ENCODE data around the gene PPP2R5B. TPM values are rescaled to one million over a fixed set of nuclear protein-coding genes. Genes with fewer than 3 reads are reported as not detected.

Gene PPP2R5B
- total and polyA plus RNA-seq, 5 donors: 21.7 to 28.9 (median 25.1) TPM

Small RNAs within 50 kb of the gene (microRNA-seq; reads per million reads assigned to microRNA genes)
- gene MIR6749 (0 to 0.42 reads per million in 2 donors), gene MIR6750 (0.42 to 0.54 reads per million in 2 donors)

Other genes starting within 250 kb of the PPP2R5B start
- gene NRXN2, start 201.5 kb upstream of the PPP2R5B start, total RNA-seq: 1 to 10 TPM; 2.1 to 5.7 (median 2.9) TPM
- gene NRXN2, start 201.5 kb upstream of the PPP2R5B start, polyA plus RNA-seq: 2.2 TPM
- gene RASGRP2, start 180.5 kb upstream of the PPP2R5B start, total RNA-seq: 10 to 100 TPM; 25.5 to 37.3 (median 33.6) TPM
- gene RASGRP2, start 180.5 kb upstream of the PPP2R5B start, polyA plus RNA-seq: 69.6 TPM
- gene PYGM, start 164.7 kb upstream of the PPP2R5B start, total RNA-seq: 10 to 100 TPM; 38.5 to 71.5 (median 57.9) TPM
- 50.2 TPM for gene PYGM, start 164.7 kb upstream of the PPP2R5B start, polyA plus RNA-seq
- 100 to 1,000 TPM; 188 to 203 (median 197) TPM for gene SF1, start 146.1 kb upstream of the PPP2R5B start, total RNA-seq
- gene SF1, start 146.1 kb upstream of the PPP2R5B start, polyA plus RNA-seq: 72.8 TPM
- 10 to 100 TPM in 3 of 4 donors, 1 to 10 TPM in 1; 8.7 to 11.7 (median 11.0) TPM for gene MAP4K2, start 121.5 kb upstream of the PPP2R5B start, total RNA-seq
- 11.0 TPM for gene MAP4K2, start 121.5 kb upstream of the PPP2R5B start, polyA plus RNA-seq
- 10 to 100 TPM in 2 of 4 donors, 1 to 10 TPM in 2; 9.6 to 11.7 (median 10.1) TPM for gene MEN1, start 114.1 kb upstream of the PPP2R5B start, total RNA-seq
- 10.1 TPM for gene MEN1, start 114.1 kb upstream of the PPP2R5B start, polyA plus RNA-seq
- 1 to 10 TPM in 1 of 4 donors, under 1 TPM in 3; 0.39 to 2.3 (median 0.78) TPM for gene CDC42BPG, start 80.0 kb upstream of the PPP2R5B start, total RNA-seq
- 0.36 TPM for gene CDC42BPG, start 80.0 kb upstream of the PPP2R5B start, polyA plus RNA-seq
- 10 to 100 TPM; 23.4 to 35.3 (median 31.4) TPM for gene EHD1, start 46.1 kb upstream of the PPP2R5B start, total RNA-seq
- 20.8 TPM for gene EHD1, start 46.1 kb upstream of the PPP2R5B start, polyA plus RNA-seq
- gene ATG2A, start 7.5 kb upstream of the PPP2R5B start, total RNA-seq: 10 to 100 TPM; 13.3 to 17.9 (median 15.3) TPM
- gene ATG2A, start 7.5 kb upstream of the PPP2R5B start, polyA plus RNA-seq: 13.6 TPM
- gene GPHA2, start 11.2 kb downstream of the PPP2R5B start, total RNA-seq: not detected
- not detected for gene GPHA2, start 11.2 kb downstream of the PPP2R5B start, polyA plus RNA-seq
- not detected for gene MAJIN, start 47.4 kb downstream of the PPP2R5B start, total RNA-seq
- not detected for gene MAJIN, start 47.4 kb downstream of the PPP2R5B start, polyA plus RNA-seq
- gene BATF2, start 72.3 kb downstream of the PPP2R5B start, total RNA-seq: 1 to 10 TPM; 1.4 to 3.5 (median 1.7) TPM
- gene BATF2, start 72.3 kb downstream of the PPP2R5B start, polyA plus RNA-seq: 1.3 TPM
- gene ARL2, start 89.5 kb downstream of the PPP2R5B start, total RNA-seq: 100 to 1,000 TPM; 117 to 144 (median 130) TPM
- 179 TPM for gene ARL2, start 89.5 kb downstream of the PPP2R5B start, polyA plus RNA-seq
- gene SNX15, start 102.8 kb downstream of the PPP2R5B start, total RNA-seq: 10 to 100 TPM; 14.3 to 25.2 (median 19.9) TPM
- gene SNX15, start 102.8 kb downstream of the PPP2R5B start, polyA plus RNA-seq: 16.7 TPM
- gene SAC3D1, start 116.5 kb downstream of the PPP2R5B start, total RNA-seq: 1 to 10 TPM; 4.2 to 7.7 (median 6.4) TPM
- 6.4 TPM for gene SAC3D1, start 116.5 kb downstream of the PPP2R5B start, polyA plus RNA-seq
- 1 to 10 TPM; 8.1 to 9.8 (median 8.8) TPM for gene NAALADL1, start 133.9 kb downstream of the PPP2R5B start, total RNA-seq
- 7.1 TPM for gene NAALADL1, start 133.9 kb downstream of the PPP2R5B start, polyA plus RNA-seq
- gene CDCA5, start 159.4 kb downstream of the PPP2R5B start, total RNA-seq: 1 to 10 TPM in 2 of 4 donors, under 1 TPM in 2; 0.22 to 1.6 (median 1.3) TPM
- gene CDCA5, start 159.4 kb downstream of the PPP2R5B start, polyA plus RNA-seq: 0.50 TPM
- 10 to 100 TPM; 25.6 to 27.3 (median 26.3) TPM for gene ZFPL1, start 159.5 kb downstream of the PPP2R5B start, total RNA-seq
- 32.6 TPM for gene ZFPL1, start 159.5 kb downstream of the PPP2R5B start, polyA plus RNA-seq
- 10 to 100 TPM; 68.0 to 80.9 (median 79.1) TPM for gene VPS51, start 171.5 kb downstream of the PPP2R5B start, total RNA-seq
- gene VPS51, start 171.5 kb downstream of the PPP2R5B start, polyA plus RNA-seq: 67.1 TPM
- gene TM7SF2, start 187.2 kb downstream of the PPP2R5B start, total RNA-seq: 10 to 100 TPM; 45.7 to 91.5 (median 52.3) TPM
- 63.5 TPM for gene TM7SF2, start 187.2 kb downstream of the PPP2R5B start, polyA plus RNA-seq
- 1 to 10 TPM; 6.4 to 9.2 (median 7.8) TPM for gene ZNHIT2, start 193.0 kb downstream of the PPP2R5B start, total RNA-seq
- 11.6 TPM for gene ZNHIT2, start 193.0 kb downstream of the PPP2R5B start, polyA plus RNA-seq
- 100 to 1,000 TPM; 658 to 797 (median 721) TPM for gene FAU, start 197.4 kb downstream of the PPP2R5B start, total RNA-seq
- 686 TPM for gene FAU, start 197.4 kb downstream of the PPP2R5B start, polyA plus RNA-seq
- gene MRPL49, start 197.6 kb downstream of the PPP2R5B start, total RNA-seq: 10 to 100 TPM; 31.1 to 37.7 (median 34.1) TPM
- 24.8 TPM for gene MRPL49, start 197.6 kb downstream of the PPP2R5B start, polyA plus RNA-seq
- gene SYVN1, start 209.8 kb downstream of the PPP2R5B start, total RNA-seq: 10 to 100 TPM; 28.5 to 40.7 (median 32.8) TPM
- 17.4 TPM for gene SYVN1, start 209.8 kb downstream of the PPP2R5B start, polyA plus RNA-seq
- not detected for gene SPDYC, start 245.5 kb downstream of the PPP2R5B start, total RNA-seq
- not detected for gene SPDYC, start 245.5 kb downstream of the PPP2R5B start, polyA plus RNA-seq

Measured in right cardiac atrium (tissue), 5 donors.